K562 (cell line): Measurements from ENCODE around the gene KLHL29.

ENCODE experiments used
- CEBPB ChIP-seq: fragments of 450-650 bp; IDR thresholded peaks from 2 replicates; pipeline ENCODE4 v1.6.1; 2016; ENCODE audit warnings: missing genetic modification characterization, missing compliant biosample characterization
- CHD1 ChIP-seq: fragments of 200-600 bp; sonication (generic); IDR thresholded peaks from one replicate; pipeline ENCODE4 v1.6.1; 2012; ENCODE audit warnings: mild to moderate bottlenecking, moderate library complexity, low read length, inconsistent platforms
- CREB1 ChIP-seq, 2 experiments: sonication (generic) in 1 of 2; formaldehyde crosslinking in 1 of 2; IDR thresholded peaks; 2 replicates each; pipeline versions ENCODE4 v1.6.1 to v1.8.0; 2012 to 2022; ENCODE audit warnings: inconsistent platforms in 1 of 2, mild to moderate bottlenecking in 1 of 2, missing genetic modification reagents in 1 of 2, moderate library complexity in 1 of 2
- EP300 ChIP-seq: IDR thresholded peaks from 2 replicates; pipeline ENCODE4 v1.6.1; 2012; ENCODE audit warnings: low read length, improper control_type of control experiment
- FOSL1 ChIP-seq: fragments of 200-800 bp; sonication (Bioruptor generic); conservative IDR thresholded peaks from 2 replicates; pipeline ENCODE4 v1.6.1; 2016; ENCODE audit warnings: missing genetic modification characterization, missing compliant biosample characterization
- FOXJ3 ChIP-seq: sonication (generic); formaldehyde crosslinking; IDR thresholded peaks from 2 replicates; pipeline ENCODE4 v1.4.0; 2020; ENCODE audit warnings: mild to moderate bottlenecking, missing genetic modification reagents
- HBP1 ChIP-seq: fragments of 450-650 bp; formaldehyde crosslinking; IDR thresholded peaks from 2 replicates; pipeline ENCODE4 v1.4.0; 2022; ENCODE audit warnings: missing genetic modification characterization
- MAFK ChIP-seq: IDR thresholded peaks from 2 replicates; pipeline ENCODE4 v1.6.1; 2011; ENCODE audit warnings: low read length, improper control_type of control experiment
- TF ChIP-seq, protein P1 (sequence below), 3 experiments: IDR thresholded peaks in 2 of 3; conservative IDR thresholded peaks in 1 of 3; 2 replicates each; pipeline ENCODE4 v1.5.1; 2011 to 2012; ENCODE audit warnings: low read length in 3 of 3, mild to moderate bottlenecking in 3 of 3, control low read depth in 2 of 3, improper control_type of control experiment in 1 of 3, inconsistent platforms in 1 of 3, low read depth in 1 of 3, mixed read lengths in 1 of 3, moderate library complexity in 1 of 3; ENCODE audit not compliant: insufficient read depth in 2 of 3
- TF ChIP-seq, protein P2 (sequence below): fragments of 450-650 bp; IDR thresholded peaks from 2 replicates; pipeline ENCODE4 v1.6.1; 2016; ENCODE audit warnings: low read depth

- no peak for TF ChIP-seq CEBPB (tag)
- TF ChIP-seq CHD1, result no peak
- TF ChIP-seq HBP1 (CRISPR knock-in tag), result no peak
- no peak for TF ChIP-seq MAFK
- TF ChIP-seq, protein P1, sequence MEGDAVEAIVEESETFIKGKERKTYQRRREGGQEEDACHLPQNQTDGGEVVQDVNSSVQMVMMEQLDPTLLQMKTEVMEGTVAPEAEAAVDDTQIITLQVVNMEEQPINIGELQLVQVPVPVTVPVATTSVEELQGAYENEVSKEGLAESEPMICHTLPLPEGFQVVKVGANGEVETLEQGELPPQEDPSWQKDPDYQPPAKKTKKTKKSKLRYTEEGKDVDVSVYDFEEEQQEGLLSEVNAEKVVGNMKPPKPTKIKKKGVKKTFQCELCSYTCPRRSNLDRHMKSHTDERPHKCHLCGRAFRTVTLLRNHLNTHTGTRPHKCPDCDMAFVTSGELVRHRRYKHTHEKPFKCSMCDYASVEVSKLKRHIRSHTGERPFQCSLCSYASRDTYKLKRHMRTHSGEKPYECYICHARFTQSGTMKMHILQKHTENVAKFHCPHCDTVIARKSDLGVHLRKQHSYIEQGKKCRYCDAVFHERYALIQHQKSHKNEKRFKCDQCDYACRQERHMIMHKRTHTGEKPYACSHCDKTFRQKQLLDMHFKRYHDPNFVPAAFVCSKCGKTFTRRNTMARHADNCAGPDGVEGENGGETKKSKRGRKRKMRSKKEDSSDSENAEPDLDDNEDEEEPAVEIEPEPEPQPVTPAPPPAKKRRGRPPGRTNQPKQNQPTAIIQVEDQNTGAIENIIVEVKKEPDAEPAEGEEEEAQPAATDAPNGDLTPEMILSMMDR (IDR thresholded peaks at IDR 0.05 in 2 of 3, conservative IDR thresholded peaks at IDR 0.05 in 1 of 3; ENCODE audit: insufficient read depth in 2 of 3, low read depth in 1 of 3, low read length in 3 of 3), result no peak
- no peak for TF ChIP-seq CREB1 (IDR thresholded peaks at IDR 0.05)
- TF ChIP-seq CREB1 (CRISPR knock-in tag; IDR thresholded peaks at IDR 0.05), result no peak
- TF ChIP-seq FOSL1 (tag), result no peak
- TF ChIP-seq, protein P2, sequence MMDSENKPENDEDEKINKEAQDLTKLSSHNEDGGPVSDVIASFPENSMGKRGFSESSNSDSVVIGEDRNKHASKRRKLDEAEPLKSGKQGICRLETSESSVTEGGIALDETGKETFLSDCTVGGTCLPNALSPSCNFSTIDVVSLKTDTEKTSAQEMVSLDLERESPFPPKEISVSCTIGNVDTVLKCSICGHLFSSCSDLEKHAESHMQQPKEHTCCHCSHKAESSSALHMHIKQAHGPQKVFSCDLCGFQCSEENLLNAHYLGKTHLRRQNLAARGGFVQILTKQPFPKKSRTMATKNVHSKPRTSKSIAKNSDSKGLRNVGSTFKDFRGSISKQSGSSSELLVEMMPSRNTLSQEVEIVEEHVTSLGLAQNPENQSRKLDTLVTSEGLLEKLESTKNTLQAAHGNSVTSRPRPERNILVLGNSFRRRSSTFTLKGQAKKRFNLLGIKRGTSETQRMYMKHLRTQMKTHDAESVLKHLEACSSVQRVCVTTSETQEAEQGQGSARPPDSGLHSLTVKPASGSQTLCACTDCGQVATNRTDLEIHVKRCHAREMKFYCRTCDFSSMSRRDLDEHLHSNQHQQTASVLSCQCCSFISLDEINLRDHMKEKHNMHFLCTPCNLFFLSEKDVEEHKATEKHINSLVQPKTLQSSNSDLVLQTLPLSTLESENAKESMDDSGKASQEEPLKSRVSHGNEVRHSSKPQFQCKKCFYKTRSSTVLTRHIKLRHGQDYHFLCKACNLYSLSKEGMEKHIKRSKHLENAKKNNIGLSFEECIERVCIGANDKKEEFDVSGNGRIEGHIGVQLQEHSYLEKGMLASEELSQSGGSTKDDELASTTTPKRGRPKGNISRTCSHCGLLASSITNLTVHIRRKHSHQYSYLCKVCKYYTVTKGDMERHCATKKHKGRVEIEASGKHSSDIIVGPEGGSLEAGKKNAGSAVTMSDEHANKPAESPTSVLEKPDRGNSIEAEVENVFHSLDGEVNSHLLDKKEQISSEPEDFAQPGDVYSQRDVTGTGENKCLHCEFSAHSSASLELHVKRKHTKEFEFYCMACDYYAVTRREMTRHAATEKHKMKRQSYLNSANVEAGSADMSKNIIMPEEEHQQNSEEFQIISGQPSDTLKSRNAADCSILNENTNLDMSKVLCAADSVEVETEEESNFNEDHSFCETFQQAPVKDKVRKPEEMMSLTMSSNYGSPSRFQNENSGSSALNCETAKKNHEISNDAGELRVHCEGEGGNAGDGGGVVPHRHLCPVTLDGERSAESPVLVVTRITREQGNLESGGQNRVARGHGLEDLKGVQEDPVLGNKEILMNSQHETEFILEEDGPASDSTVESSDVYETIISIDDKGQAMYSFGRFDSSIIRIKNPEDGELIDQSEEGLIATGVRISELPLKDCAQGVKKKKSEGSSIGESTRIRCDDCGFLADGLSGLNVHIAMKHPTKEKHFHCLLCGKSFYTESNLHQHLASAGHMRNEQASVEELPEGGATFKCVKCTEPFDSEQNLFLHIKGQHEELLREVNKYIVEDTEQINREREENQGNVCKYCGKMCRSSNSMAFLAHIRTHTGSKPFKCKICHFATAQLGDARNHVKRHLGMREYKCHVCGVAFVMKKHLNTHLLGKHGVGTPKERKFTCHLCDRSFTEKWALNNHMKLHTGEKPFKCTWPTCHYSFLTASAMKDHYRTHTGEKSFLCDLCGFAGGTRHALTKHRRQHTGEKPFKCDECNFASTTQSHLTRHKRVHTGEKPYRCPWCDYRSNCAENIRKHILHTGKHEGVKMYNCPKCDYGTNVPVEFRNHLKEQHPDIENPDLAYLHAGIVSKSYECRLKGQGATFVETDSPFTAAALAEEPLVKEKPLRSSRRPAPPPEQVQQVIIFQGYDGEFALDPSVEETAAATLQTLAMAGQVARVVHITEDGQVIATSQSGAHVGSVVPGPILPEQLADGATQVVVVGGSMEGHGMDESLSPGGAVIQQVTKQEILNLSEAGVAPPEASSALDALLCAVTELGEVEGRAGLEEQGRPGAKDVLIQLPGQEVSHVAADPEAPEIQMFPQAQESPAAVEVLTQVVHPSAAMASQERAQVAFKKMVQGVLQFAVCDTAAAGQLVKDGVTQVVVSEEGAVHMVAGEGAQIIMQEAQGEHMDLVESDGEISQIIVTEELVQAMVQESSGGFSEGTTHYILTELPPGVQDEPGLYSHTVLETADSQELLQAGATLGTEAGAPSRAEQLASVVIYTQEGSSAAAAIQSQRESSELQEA, result no peak
- TF ChIP-seq EP300, result no peak
- no peak for TF ChIP-seq FOXJ3
These were observed 206.1 kb downstream of the KLHL29 start for GRCh38 chr2:23591111-23591510.
